HG03571 (cell line): Measurements from ENCODE around the gene NR6A1.

Experiments used
- ATAC-seq: cut with Tn5 transposase; IDR thresholded peaks from one replicate; pipeline ENCODE4 v1.9.1; 2021; ENCODE audit not compliant: unreplicated experiment

The NR6A1 gene

GRCh38 chr9:124730772-124731171, 40.3 kb downstream of the NR6A1 start:
- ATAC-seq: no peak

GRCh38 chr9:124726886-124727285, 44.2 kb downstream of the NR6A1 start:
- ATAC-seq: no peak

- no peak for ATAC-seq
Measured at GRCh38 chr9:124725068-124725452, 46.1 kb downstream of the NR6A1 start.

- no peak for ATAC-seq
Measured at GRCh38 chr9:124724415-124725067, 46.6 kb downstream of the NR6A1 start.

- ATAC-seq: no peak
Measured at GRCh38 chr9:124723352-124723751, 47.8 kb downstream of the NR6A1 start.

GRCh38 chr9:124721109-124721906, 49.8 kb downstream of the NR6A1 start:
- no peak for ATAC-seq

- ATAC-seq: no peak
Measured at GRCh38 chr9:124720429-124721108, 50.5 kb downstream of the NR6A1 start.

- ATAC-seq: no peak
Measured at GRCh38 chr9:124718928-124719327, 52.2 kb downstream of the NR6A1 start.

GRCh38 chr9:124717597-124717996, 53.5 kb downstream of the NR6A1 start:
- no peak for ATAC-seq

GRCh38 chr9:124716808-124717207, 54.3 kb downstream of the NR6A1 start:
- ATAC-seq: no peak

- ATAC-seq: no peak
Measured at GRCh38 chr9:124710766-124711165, 60.3 kb downstream of the NR6A1 start.

- no peak for ATAC-seq
Measured at GRCh38 chr9:124709292-124709690, 61.8 kb downstream of the NR6A1 start.

GRCh38 chr9:124708633-124709291, 62.3 kb downstream of the NR6A1 start:
- no peak for ATAC-seq

- ATAC-seq: no peak
Measured at GRCh38 chr9:124708074-124708473, 63.0 kb downstream of the NR6A1 start.

GRCh38 chr9:124707666-124708065, 63.4 kb downstream of the NR6A1 start:
- ATAC-seq: no peak

GRCh38 chr9:124706685-124707084, 64.4 kb downstream of the NR6A1 start:
- ATAC-seq: no peak

- no peak for ATAC-seq
Measured at GRCh38 chr9:124699575-124699974, 71.5 kb downstream of the NR6A1 start.

GRCh38 chr9:124698265-124698664, 72.8 kb downstream of the NR6A1 start:
- no peak for ATAC-seq

GRCh38 chr9:124697326-124698200, 73.5 kb downstream of the NR6A1 start:
- no peak for ATAC-seq

- no peak for ATAC-seq
Measured at GRCh38 chr9:124696101-124696500, 75.0 kb downstream of the NR6A1 start.
